Epithelial cell of proximal tubule (primary cell): Measurements from ENCODE around the gene CD200R1. TPM values are rescaled to one million over a fixed set of nuclear protein-coding genes. Genes with fewer than 3 reads are reported as not detected.

Experiments
- DNase-seq: peaks from one replicate; pipeline ENCODE4 v3.0.0-alpha.2; 2011; ENCODE audit warnings: low read depth
- H3K4me3 ChIP-seq: 2 replicates; pipeline ENCODE4 v1.5.1; 2011; ENCODE audit warnings: low read depth, mild to moderate bottlenecking, low read length
- CTCF ChIP-seq: conservative IDR thresholded peaks from 2 replicates; pipeline ENCODE4 v1.5.1; 2012; ENCODE audit warnings: low read depth, mild to moderate bottlenecking, low read length
- total RNA-seq: library from RNA; depleted of rRNA; stranded (reverse); fragments of >200 nt; gene quantifications from 2 replicates; pipeline ENCODE4 v1.2.3, GENCODE V29; 2015

CD200R1 gene
- total RNA-seq, 1 donor from 2014 or later = not detected

GRCh38 chr3:113006359-113007056 lies 31.6 kb upstream of the CD200R1 start:
- no peak for DNase-seq

GRCh38 chr3:113005611-113006010 lies 30.7 kb upstream of the CD200R1 start:
- no peak overlapping the region for H3K4me3 ChIP-seq
- TF ChIP-seq CTCF = no peak
- no peak for DNase-seq

More at GRCh38 chr3:113006359-113007056, 31.6 kb upstream of the CD200R1 start:
- TF ChIP-seq CTCF = no peak
- H3K4me3 ChIP-seq = no peak overlapping the region

GRCh38 chr3:113002679-113003078 lies 27.8 kb upstream of the CD200R1 start:
- no peak for DNase-seq
- no peak for TF ChIP-seq CTCF

GRCh38 chr3:113002037-113002436 lies 27.1 kb upstream of the CD200R1 start:
- no peak for TF ChIP-seq CTCF
- DNase-seq = no peak
- no peak overlapping the region for H3K4me3 ChIP-seq

More at GRCh38 chr3:113002679-113003078, 27.8 kb upstream of the CD200R1 start:
- no peak overlapping the region for H3K4me3 ChIP-seq

GRCh38 chr3:113000691-113001090 lies 25.8 kb upstream of the CD200R1 start:
- no peak for TF ChIP-seq CTCF
- DNase-seq = no peak
- H3K4me3 ChIP-seq = no peak overlapping the region

- no peak for DNase-seq
- TF ChIP-seq CTCF = no peak
- no peak overlapping the region for H3K4me3 ChIP-seq
Measured at GRCh38 chr3:112995800-112996199, 20.9 kb upstream of the CD200R1 start.
